Measurements from ENCODE around the gene NSL1.
"Not testable (repeated sequence)": the region's sequence is repeated elsewhere in the genome, so short reads cannot be mapped to it uniquely, and the experiment has no call there.

The NSL1 gene

GRCh38 chr1:212782422-212783154, 9.0 kb downstream of the NSL1 start:
- DNase-seq (ENCODE audit: low read depth), result no peak

GRCh38 chr1:212781225-212781624, 10.4 kb downstream of the NSL1 start:
- no peak for DNase-seq (ENCODE audit: low read depth)

DNA sequence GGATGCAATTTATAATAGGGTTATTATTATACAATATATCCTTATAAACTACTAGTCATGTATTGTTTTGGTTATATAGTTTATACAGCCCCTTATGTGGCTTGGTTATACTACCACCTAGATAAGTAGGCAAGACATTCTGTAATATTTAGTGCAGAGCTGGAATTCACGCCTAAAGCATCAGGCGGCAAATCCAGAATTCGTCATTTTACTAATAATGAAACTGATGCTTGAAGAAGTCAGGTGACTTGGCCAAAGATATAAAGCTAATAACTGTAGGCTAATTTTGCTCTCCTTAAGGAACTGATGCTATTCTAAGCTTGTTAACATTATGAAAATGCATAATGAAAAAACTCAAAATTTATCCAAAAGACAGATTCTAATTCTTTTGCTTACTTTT, 10.8 kb downstream of the NSL1 start:
- DNase-seq (ENCODE audit: low read depth), result no peak

- not testable (repeated sequence) for DNase-seq (ENCODE audit: low read depth)
These were observed 12.5 kb downstream of the NSL1 start for GRCh38 chr1:212779086-212779485.

- no peak for DNase-seq (ENCODE audit: low read depth)
These were observed 14.4 kb downstream of the NSL1 start for GRCh38 chr1:212777151-212777550.

DNA sequence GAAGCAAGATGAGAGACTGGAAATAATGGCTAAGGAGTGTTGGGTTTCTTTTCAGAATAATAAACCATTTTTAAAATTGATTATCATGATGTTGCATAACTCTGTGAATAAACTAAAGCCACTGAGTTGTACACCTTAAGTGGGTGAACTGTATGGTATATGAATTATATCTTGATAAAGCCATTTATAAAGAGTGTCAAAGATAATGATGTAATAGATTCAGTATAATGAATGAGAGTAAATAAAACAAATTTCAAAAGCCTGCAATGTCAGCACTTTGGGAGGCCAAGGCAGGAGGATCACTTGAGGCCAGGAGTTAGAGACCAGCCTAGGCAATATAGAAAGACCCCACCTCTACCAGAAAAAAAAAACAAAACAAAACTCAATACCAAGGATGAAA, 16.3 kb downstream of the NSL1 start:
- no peak for DNase-seq (ENCODE audit: low read depth)

GRCh38 chr1:212774584-212774983, 17.0 kb downstream of the NSL1 start:
- DNase-seq (ENCODE audit: low read depth), result no peak

GRCh38 chr1:212773011-212773410, 18.6 kb downstream of the NSL1 start:
- no peak for DNase-seq (ENCODE audit: low read depth)

DNA sequence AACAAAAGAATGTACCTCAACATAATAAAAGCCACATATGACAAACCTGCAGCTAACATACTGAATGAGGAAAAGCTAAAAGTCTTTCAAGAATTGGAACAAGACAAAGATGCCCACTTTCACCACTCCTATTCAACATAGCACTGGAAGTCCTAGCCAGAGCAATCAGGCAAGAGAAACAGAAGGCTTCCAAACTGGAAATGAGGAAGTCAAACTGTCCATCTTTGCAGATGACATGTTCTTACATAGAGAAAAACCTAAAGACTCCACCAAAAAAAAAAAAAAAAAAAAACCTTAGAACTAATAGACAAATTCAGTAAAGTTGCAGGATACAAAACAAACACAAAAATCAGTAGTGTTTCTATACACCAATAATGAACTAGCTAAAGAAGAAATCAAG, 20.2 kb downstream of the NSL1 start:
- DNase-seq (ENCODE audit: low read depth), result no peak

DNA sequence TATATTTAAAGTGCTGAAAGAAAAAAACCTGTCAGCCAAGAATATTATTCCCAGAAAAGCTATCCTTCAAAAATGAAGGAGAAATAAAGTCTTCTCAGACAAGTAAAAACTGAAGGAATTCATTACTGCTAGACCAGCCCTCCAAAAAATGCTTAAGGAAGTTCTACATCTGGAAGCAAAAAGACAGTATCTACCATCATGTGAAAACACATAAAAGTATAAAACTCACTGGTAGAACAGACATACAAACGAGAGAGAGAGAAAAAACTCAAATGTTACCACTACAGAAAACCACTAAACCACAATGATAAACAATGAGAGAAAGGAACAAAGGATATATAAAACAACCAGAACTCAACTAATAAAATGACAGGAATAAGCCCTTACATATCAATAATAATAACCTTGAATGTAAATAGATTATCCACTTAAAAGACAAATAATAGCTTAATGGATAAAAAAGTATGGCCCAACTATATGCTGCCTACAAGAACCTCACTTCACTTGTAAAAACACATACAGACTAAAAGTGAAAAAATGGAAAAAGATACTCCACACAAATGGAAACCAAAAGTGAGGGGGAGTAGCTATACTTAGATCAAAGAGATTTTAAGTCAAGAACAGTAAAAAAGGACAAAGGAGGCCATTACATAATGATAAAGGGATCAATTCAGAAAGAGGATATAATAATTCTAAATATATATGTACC, 22.0 kb downstream of the NSL1 start:
- DNase-seq (ENCODE audit: low read depth), result no peak

- DNase-seq (ENCODE audit: low read depth), result not testable (repeated sequence)
These were observed 24.8 kb downstream of the NSL1 start for GRCh38 chr1:212766825-212767224.

GRCh38 chr1:212764718-212765281, 26.8 kb downstream of the NSL1 start:
- not testable (repeated sequence) for DNase-seq (ENCODE audit: low read depth)

DNA sequence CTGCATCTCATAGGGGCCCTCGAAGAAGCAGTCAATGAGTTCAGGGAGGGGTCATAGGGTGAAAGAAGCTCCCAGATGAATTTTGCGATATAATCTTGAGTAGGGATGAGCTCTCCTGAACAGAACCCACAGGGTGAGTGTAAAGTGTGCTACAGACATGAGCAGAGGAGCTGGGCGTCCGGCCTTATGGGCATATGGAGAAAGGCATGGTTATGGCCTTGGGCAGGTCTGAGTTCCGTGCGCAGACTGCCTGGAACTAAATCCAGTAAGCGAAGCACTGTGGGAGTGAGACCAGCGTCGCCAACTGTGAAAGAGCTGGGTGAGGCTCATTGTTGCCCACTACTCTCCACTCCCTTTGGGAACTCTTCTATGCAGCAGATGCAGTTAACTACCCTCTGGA, 28.7 kb downstream of the NSL1 start:
- DNase-seq (ENCODE audit: low read depth), result no peak

GRCh38 chr1:212762234-212762633, 29.3 kb downstream of the NSL1 start:
- DNase-seq (ENCODE audit: low read depth), result no peak

DNA sequence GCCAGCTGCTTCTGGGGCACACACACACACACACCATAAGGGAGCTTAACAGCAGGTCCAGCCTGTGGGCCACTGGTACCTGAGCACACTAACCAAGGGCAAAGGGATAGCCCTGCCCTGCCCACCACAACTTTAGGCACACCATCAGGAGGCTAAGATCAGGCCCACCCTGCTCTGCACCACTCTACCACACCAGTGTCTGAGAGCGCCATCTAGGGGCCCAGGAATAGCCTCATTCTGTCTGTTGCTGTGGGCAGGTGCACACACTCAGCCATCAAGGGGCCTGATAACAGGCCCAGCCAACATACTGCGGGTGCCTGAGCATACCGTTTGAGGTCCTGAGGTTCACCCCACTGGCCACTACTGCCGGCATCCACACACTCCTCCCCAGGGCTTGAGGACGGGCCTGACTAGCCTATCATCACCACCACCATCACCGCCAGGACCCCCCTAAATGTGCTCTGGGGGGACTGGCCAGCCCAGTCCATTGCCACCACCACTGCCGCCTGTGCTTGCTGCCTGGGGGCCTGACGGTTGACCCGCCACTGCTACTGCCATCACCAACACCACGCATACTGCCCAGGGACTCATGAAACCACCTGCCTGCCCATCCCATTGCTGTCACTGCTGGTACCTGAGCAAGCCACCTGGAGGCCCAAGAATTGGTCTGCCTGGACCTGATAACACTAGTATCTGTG, 31.3 kb downstream of the NSL1 start:
- peak; percentile 13 for DNase-seq (ENCODE audit: low read depth)

DNA sequence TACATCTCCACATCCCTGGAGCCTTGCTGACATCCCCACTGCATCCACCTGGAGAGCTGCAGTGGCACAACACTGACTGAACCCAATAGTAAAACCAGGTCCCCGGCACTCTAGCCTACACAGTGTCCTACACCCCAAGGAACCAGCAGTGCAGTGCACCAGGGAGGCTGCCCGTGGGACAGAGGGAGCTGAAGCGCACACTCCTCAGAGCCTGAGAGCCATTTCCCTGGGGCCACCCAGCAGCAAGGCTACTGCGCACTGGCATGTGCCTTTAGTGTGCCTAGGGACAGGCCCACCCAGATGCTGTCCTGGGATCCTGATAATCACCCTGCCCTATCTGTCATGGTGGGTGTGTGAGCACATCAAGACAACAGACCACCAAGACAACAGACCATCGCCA, 31.9 kb downstream of the NSL1 start:
- no peak for DNase-seq (ENCODE audit: low read depth)

DNA sequence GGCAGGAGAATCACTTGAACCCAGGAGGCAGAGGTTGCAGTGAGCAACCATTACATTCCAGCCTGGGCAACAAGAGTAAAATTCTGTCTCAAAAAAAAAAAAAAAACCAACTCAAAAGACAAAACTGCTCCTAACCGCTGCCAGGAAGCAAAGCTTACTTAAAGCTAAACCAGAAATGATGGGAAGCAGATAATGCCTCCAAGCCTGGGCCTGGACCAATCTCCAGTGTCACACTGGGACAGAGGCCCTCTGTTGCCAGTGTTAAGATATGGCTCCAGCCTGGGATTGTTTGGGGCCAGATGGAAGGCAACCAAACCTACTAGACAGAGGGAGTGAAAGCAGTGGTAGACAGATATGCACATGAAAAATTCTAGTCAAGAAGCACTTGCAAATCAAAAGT, 36.9 kb downstream of the NSL1 start:
- DNase-seq (ENCODE audit: low read depth), result no peak

DNA sequence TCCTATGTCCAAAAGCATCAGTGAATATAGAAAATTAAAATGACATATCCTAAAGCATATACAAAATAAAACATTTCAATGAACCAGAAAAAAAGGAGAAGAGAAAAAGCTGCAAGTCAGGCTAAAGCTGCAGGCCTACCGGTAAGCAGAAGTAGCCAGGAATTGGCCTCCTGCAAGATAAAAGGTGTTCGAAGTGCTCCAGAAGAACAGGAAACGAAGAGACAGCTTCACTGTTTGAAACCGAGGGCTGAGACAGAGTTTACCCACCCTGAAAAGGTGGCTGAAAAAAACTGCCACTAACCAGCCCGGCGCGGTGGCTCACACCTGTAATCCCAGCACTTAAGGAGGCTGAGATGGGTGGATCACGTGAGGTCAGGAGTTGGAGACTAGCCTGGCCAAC, 37.4 kb downstream of the NSL1 start:
- DNase-seq (ENCODE audit: low read depth), result no peak

GRCh38 chr1:212753749-212754148, 37.8 kb downstream of the NSL1 start:
- no peak for DNase-seq (ENCODE audit: low read depth)

DNA sequence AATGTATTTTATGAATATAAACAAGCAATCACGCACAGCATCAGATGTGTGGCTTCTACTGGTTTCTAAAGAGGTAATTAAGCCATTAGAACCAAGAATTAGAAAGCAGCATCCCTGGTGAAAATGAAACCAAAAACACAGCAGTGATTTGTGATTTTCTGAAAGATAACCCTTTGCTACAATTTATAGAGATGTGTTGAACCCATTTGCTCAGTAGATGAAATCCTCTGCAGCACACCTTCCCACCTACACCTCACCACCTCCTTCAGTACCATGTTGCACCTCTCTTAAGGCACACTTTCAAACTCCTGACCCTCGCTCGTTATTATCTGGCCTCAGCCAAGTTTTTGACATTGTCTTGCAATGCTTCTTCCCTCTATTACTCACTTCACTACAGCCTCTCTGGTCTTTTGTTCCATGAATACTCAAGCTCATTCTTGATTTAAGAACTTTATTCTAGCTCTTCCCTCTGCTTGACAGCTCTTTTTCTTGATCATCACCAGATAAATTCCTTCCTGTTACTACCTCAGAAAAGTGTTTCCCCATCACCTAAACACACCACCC, 38.6 kb downstream of the NSL1 start:
- no peak for DNase-seq (ENCODE audit: low read depth)

DNA sequence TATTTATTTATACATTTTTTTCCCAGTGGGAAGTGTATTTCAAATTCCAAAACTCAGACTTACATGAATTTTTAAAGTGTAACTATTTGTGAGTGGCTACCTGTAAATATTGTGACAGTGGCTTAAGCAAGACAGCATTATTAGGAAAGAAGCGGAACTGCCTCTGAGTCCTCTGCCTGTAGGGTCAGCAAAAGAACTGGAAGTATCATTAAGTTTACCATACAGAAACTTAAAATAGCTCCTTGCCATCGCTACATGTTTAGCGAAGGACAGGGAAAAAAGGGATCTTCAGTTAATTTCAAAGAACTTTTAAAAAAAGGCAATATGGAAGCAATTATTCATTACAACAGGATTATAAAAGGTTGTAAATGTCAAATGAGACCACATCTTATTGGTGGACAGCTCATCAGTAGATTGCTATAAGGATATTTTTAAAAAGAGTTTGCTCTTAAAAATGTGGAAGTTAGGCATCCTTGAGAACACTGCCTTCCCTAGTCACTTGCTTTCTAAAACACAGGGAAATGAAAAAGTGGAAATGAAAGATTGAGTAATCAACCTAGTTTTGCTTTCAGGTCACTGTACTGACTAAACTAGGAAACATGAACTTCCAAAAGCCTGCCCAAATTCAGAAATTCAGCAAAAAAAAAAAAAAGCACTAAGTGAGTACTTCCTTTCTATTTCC, 39.2 kb downstream of the NSL1 start:
- DNase-seq (ENCODE audit: low read depth), result no peak
